Naive thymus-derived CD8-positive, alpha-beta T cell (primary cell): ENCODE measurements around the gene THG1L. TPM values are rescaled to one million over a fixed set of nuclear protein-coding genes. Genes with fewer than 3 reads are reported as not detected.

ENCODE experiments used
- ATAC-seq, 2 donors: fragments of 150-1000 bp; cut with Tn5 transposase in 1 of 2; sonication (Bioruptor Pico), chemical (Tn5 transposase) in 1 of 2; 1 replicate in 1 of 2; 2 replicates in 1 of 2; pipeline ENCODE4 v1.10.0; 2021; ENCODE audit warnings: mild to moderate bottlenecking in 2 of 2, moderate library complexity in 2 of 2
- POLR2A ChIA-PET: fragments of 350-600 bp; sonication (Branson Sonifier 250); formaldehyde crosslinking; loops from one replicate; lab custom pipeline; 2021; ENCODE audit warnings: antibody characterized with exemption; lab: Charles Lee
- DNase-seq, 10 donors: peaks; one replicate each; pipeline versions ENCODE4 v3.0.0 to v3.0.0-alpha.2; 2020 to 2022
- H3K27ac Mint-ChIP-seq, 10 donors: one replicate each; pipeline ENCODE4 v1.8.0; 2020 to 2022; ENCODE audit warnings: mild to moderate bottlenecking in 10 of 10, mixed read lengths in 10 of 10, moderate library complexity in 4 of 10, inconsistent platforms in 1 of 10
- H3K27me3 Mint-ChIP-seq, 5 donors: one replicate each; pipeline ENCODE4 v1.8.0; 2021 to 2022; ENCODE audit warnings: mixed read lengths in 5 of 5
- H3K36me3 Mint-ChIP-seq, 3 donors: one replicate each; pipeline ENCODE4 v1.8.0; 2020 to 2022; ENCODE audit warnings: mixed read lengths in 3 of 3, mild to moderate bottlenecking in 2 of 3, inconsistent platforms in 1 of 3
- H3K4me1 Mint-ChIP-seq, 4 donors: one replicate each; pipeline ENCODE4 v1.8.0; 2021 to 2022; ENCODE audit warnings: mixed read lengths in 4 of 4
- H3K4me3 Mint-ChIP-seq, 10 donors: one replicate each; pipeline ENCODE4 v1.8.0; 2020 to 2022; ENCODE audit warnings: mild to moderate bottlenecking in 10 of 10, mixed read lengths in 10 of 10, moderate library complexity in 6 of 10, inconsistent platforms in 1 of 10
- H3K9me3 Mint-ChIP-seq, 9 donors: one replicate each; pipeline ENCODE4 v1.8.0; 2020 to 2022; ENCODE audit warnings: mixed read lengths in 9 of 9, mild to moderate bottlenecking in 3 of 9, inconsistent platforms in 1 of 9, moderate library complexity in 1 of 9
- polyA plus RNA-seq, 3 donors: library from polyadenylated mRNA; unstranded; fragments of 300-500 nt; fragmentation: Illumina TruSeq; gene quantifications; one replicate each; pipeline ENCODE4 v1.2.3, GENCODE V29; 2021
- total RNA-seq, 8 experiments: library from RNA in 2 of 8; stranded (reverse) in 2 of 8; gene quantifications; one replicate each; pipeline ENCODE4 v1.2.3 and lab custom pipeline; 2021 to 2026

Gene THG1L
- total and polyA plus RNA-seq, 5 experiments from 2014 or later, result 6.3 to 13.4 (median 9.0) TPM

DNA sequence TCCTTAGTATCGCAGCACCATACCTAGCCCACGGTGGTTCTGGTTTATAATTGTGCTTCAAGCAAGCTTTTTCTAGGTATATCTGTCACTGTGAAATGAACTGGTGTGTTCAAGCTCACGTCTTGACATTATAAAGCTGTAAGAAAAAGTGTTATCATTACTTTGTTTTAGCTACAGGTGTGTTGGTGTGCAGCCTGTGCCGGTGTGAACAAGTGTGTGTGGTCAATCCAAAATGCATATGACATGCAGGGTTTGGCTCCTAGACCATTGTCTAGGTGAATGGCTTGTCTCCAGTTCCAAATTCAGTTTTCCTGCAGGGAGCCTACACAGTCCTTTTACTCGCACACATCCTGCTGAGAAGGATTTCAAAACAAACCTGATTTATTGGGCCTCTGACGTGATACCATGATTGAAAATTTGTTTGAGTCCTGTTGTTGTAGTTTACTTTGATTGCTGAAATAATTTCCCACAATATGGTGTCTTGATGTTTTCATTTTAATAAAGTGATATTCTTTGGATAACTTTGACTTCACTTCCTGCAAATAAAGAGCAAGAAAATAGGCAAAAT, 16.0 kb downstream of the THG1L start:
- H3K27me3 Mint-ChIP-seq, result no peaks in the 10 kb centered on the region
- ATAC-seq, result no peak
- DNase-seq, result no peak
- H3K4me1 Mint-ChIP-seq, result peaks cover 12 to 23% (median 18%) of the 10 kb centered on the region in 4 donors
- H3K36me3 Mint-ChIP-seq, result peaks cover 0 to 8% (median 1%) of the 10 kb centered on the region in 3 donors
- no peaks in the 10 kb centered on the region for H3K9me3 Mint-ChIP-seq
- H3K27ac Mint-ChIP-seq, result no peak overlapping the region
- no peak overlapping the region for H3K4me3 Mint-ChIP-seq
- POLR2A ChIA-PET, result interaction anchor here (0.6 kb wide), 1 partner anchor 660 kb away, joined by 3 read pairs; no protein-coding TSS in a partner anchor

DNA sequence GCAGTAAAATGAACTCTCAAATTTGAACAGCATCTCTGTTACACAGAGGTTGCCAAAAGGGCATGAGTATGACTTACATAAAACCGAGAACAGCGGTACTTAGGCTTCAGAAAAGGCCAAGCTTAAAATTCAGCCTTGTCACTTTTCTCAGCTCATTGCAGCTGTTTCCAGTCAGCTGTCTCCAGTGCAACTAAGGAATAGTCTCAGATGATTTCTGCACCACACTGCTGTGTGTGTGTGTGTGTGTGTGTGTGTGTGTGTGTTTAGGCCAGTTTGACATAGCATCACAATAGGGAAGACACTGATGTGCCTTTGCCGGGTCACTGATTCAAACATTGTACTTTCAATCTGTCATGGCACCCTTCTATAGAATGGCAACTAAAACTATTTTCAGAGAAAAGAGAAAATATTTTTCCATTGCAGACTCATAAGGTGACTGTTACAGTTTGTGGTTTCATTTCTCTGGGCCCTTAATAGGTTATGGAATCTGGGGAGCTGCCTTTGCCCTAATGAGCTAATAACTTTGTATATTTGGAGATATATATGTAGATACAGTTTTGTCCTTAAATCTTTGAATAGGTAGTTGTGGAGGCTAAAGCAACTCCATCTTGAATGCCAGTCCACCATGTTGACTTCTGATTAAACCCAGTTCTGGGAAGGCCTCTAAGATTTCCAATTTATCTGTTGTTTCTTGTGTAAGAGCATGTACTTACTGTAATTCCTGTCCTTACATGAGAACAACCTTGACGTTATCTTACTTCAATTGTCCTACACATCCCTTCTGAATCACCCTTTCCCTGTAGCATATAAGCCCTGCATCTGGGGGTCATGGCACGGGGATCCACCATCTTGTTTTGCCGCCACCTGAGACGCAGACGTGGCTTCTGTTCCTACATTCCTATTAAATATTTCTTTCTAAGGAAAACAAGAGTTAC, 16.8 kb downstream of the THG1L start:
- Mint-ChIP-seq H3K36me3 (peaks cover 0 to 15% (median 4%) of the 10 kb centered on the region in 3 donors), H3K27me3 (no peaks in the 10 kb centered on the region), H3K4me1 (peaks cover 9 to 19% (median 17%) of the 10 kb centered on the region in 4 donors), H3K9me3 (no peaks in the 10 kb centered on the region), H3K27ac (no peak overlapping the region), H3K4me3 (no peak overlapping the region)
- DNase-seq (no peak), ATAC-seq (no peak)
- POLR2A ChIA-PET, result interaction anchor here (0.7 kb wide), 1 partner anchor 364 kb away, joined by 3 read pairs; no protein-coding TSS in a partner anchor

DNA sequence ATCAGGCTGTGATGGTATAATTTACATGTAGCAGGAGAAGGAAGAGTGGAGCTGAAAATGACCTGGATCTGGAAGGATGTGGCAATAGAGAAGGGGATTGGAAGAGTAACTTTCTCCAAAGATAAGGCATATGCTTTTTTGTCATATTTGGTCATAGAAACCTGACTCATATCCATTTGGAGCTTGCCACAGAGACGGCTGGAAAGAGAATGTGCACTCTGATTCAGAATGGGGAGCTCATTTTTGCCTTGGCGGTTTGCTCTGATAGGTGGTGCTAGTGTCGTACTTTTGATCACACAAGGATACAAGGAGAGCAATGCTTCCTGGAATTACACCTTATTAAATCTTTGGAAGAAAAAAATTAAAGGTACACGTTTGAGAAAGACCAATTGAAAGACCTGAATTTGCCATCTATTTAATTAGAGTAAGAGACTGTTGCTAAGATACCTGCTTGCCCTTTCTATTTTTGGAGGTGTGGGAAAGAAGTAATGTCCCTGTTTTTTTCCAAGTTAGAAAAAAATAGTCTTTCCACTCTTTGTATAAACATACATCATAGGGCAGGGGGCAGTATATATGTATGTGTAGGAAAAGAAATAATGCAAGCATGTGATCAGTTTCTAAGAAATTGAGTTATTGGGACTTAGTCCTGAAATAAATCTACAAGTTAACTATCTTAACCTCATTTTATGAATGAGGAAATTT, 17.7 kb downstream of the THG1L start:
- Mint-ChIP-seq H3K4me1 (peaks cover 9 to 16% (median 15%) of the 10 kb centered on the region in 4 donors), H3K27me3 (no peaks in the 10 kb centered on the region), H3K27ac (no peak overlapping the region), H3K9me3 (no peaks in the 10 kb centered on the region), H3K4me3 (no peak overlapping the region), H3K36me3 (peaks cover 0 to 22% (median 9%) of the 10 kb centered on the region in 3 donors)
- ATAC-seq (no peak), DNase-seq (no peak)
- POLR2A ChIA-PET, result no interaction called here

DNA sequence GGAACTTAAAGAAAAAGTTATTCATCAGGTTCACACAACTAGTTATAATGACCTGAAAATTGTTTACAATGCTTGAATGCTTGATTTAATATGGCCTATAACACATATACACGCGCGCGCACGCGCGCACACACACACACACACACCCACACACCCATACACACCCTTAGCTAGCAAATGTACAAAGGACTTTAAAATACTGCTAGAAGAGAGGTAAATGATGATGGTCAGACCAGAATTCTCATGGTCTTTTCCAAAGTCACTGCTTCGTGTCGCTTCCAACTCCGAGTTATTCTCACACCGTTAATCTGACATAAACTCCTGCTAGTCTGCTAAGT, 18.2 kb downstream of the THG1L start:
- no peak overlapping the region for H3K27ac Mint-ChIP-seq
- no peak for DNase-seq
- ATAC-seq, result no peak
- peaks cover 6 to 13% (median 12%) of the 10 kb centered on the region in 4 donors for H3K4me1 Mint-ChIP-seq
- peaks cover 0 to 27% (median 9%) of the 10 kb centered on the region in 3 donors for H3K36me3 Mint-ChIP-seq
- H3K9me3 Mint-ChIP-seq, result no peaks in the 10 kb centered on the region
- POLR2A ChIA-PET, result no interaction called here
- H3K4me3 Mint-ChIP-seq, result no peak overlapping the region
- no peaks in the 10 kb centered on the region for H3K27me3 Mint-ChIP-seq

DNA sequence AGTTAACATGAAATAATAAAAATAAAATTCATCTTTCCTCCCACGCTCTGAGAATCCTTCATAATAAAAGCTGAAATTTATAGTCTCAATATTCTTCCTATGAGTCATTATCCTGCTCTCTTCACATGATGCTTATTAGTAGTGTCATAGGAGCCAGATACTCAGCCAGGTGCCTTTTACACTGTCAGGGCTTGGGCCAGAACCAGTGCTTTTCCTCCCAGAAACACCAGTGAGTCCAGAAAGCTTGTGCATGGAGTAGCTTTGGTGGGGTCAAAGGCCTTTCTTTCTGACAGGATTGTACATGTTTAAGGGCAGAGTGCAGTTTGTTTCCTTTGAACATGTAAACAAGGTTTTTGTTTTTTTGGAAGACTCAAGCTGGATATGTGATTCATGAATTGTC, 19.1 kb downstream of the THG1L start:
- Mint-ChIP-seq H3K27ac (no peak overlapping the region), H3K27me3 (no peaks in the 10 kb centered on the region), H3K4me1 (peaks cover 2 to 5% (median 4%) of the 10 kb centered on the region in 4 donors), H3K4me3 (no peak overlapping the region), H3K9me3 (no peaks in the 10 kb centered on the region), H3K36me3 (peaks cover 0 to 34% (median 14%) of the 10 kb centered on the region in 3 donors)
- ATAC-seq, result no peak
- POLR2A ChIA-PET, result no interaction called here
- DNase-seq, result no peak

DNA sequence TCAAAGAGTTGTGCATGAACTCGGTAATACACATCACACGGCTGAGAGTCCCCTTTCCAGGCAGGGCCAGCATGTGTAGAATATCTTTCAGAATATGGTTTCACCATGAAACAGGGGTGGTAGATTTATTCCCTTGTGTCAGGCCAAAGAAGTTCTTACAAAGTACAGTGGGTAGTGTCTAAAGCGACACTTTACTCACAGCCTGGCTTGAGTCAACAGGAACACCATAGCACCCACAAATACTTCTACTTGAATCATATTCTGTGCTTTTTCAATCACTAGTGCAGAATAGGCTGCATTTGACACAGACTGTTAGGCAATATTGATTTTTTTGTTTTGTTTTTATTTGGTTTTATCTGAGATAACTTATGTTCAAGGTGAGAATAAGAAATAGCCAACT, 24.9 kb downstream of the THG1L start:
- H3K4me3 Mint-ChIP-seq, result no peak overlapping the region
- no peak for ATAC-seq
- H3K4me1 Mint-ChIP-seq, result no peaks in the 10 kb centered on the region
- POLR2A ChIA-PET, result no interaction called here
- DNase-seq, result no peak
- peaks cover 0 to 68% (median 26%) of the 10 kb centered on the region in 3 donors for H3K36me3 Mint-ChIP-seq
- no peaks in the 10 kb centered on the region for H3K27me3 Mint-ChIP-seq
- H3K9me3 Mint-ChIP-seq, result no peaks in the 10 kb centered on the region
- no peak overlapping the region for H3K27ac Mint-ChIP-seq

DNA sequence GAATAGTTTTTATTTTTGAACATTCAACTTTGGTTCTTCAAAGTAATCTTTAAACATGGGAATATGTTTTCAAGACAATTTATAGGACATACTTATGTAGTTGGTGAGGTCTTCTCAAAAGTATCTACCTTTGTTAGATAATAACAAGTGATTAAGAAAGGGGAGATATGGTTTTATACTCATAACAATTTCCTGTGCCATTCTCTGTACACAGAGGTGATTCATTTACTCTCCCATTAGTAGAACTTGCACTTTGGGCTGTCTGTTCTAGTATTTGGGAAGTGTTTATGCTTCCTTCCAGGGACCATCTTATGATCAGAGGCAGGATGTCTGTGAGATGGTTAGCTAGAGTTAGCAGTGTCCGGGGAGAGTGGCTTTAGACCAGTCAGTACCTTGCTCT, 27.5 kb downstream of the THG1L start:
- no peak overlapping the region for H3K4me3 Mint-ChIP-seq
- H3K9me3 Mint-ChIP-seq, result no peaks in the 10 kb centered on the region
- ATAC-seq, result no peak
- POLR2A ChIA-PET, result no interaction called here
- peaks cover 0 to 6% (median 2%) of the 10 kb centered on the region in 4 donors for H3K4me1 Mint-ChIP-seq
- DNase-seq, result no peak
- peak overlapping the region in 2 of 10 donors; percentile 10 to 11 for H3K27ac Mint-ChIP-seq
- H3K27me3 Mint-ChIP-seq, result no peaks in the 10 kb centered on the region
- peaks cover 0 to 46% (median 17%) of the 10 kb centered on the region in 3 donors for H3K36me3 Mint-ChIP-seq

DNA sequence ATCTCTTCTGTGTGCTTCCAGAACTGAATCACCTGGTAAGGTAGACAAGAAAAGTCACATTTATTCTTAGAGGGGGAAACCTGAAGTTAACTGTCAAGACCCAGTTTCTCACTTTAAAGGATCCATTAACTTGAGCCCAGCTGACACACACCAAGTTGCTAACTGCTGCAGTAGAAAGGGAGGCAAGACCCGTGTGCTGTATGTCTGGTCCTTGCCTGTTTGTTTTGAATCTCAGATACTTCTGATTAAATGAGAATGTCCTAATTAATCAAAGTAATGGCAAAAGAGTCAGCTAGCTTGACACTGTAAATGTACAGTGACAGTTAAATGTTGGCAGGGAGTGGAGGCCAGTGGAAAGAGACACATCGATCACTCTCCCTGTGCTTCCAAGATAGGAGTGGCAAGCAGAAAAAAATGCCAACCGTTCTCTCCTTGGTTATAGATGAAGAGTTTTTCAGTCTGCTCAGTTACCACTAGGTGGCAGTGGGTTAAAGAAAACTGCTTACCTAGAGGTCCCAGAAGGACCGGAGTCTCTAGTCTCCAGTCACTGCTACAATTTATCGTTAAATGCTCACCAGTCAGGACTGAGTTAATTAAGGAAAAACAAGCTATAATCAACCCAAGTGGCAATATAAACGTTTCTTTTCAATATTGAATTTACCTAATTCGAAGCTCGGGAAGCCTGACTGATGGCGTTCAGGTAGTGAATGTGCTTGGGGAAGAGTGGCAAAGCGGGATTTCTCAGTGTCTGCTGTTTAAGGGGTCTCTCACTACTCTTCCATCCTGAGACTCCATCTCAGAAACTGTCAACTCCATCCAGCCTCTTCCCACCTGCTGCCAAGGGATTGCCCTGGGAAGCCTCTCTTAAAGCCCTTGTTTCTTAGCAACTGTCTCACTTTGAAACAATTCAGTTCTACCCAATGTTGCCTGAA, 30.7 kb downstream of the THG1L start:
- peaks cover 0 to 19% (median 5%) of the 10 kb centered on the region in 3 donors for H3K36me3 Mint-ChIP-seq
- ATAC-seq, result peak; percentile 81 to 90
- peak in 4 of 10 donors; percentile 17 to 42 (median 40) for DNase-seq
- peaks cover 0 to 6% (median 2%) of the 10 kb centered on the region in 4 donors for H3K4me1 Mint-ChIP-seq
- no peak overlapping the region for H3K4me3 Mint-ChIP-seq
- POLR2A ChIA-PET, result no interaction called here
- H3K9me3 Mint-ChIP-seq, result no peaks in the 10 kb centered on the region
- no peak overlapping the region for H3K27ac Mint-ChIP-seq
- H3K27me3 Mint-ChIP-seq, result no peaks in the 10 kb centered on the region

DNA sequence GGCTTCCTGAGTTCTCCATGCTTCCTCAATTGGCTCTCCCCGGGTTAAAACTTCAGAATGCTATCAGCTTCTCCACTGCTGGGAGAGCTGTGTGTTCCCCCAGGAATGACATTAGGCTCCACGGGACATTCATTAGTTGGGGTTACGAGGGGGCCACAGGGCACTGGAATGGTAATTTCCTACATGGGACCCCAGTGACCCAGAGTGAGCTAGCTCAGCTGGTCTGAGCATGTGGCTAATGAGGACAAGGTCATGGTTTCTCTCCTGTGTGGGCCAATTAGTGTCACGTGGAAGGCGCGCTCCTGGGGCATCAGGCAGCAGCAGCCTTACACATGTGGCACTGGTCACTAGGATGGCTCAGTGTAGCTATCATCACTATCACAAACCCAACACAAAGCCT, 33.3 kb downstream of the THG1L start:
- H3K36me3 Mint-ChIP-seq, result peaks cover 0 to 6% (median 0%) of the 10 kb centered on the region in 3 donors
- no peak overlapping the region for H3K27ac Mint-ChIP-seq
- no peak overlapping the region for H3K4me3 Mint-ChIP-seq
- ATAC-seq, result no peak
- POLR2A ChIA-PET, result no interaction called here
- no peak for DNase-seq
- H3K9me3 Mint-ChIP-seq, result no peaks in the 10 kb centered on the region
- H3K4me1 Mint-ChIP-seq, result peaks cover 0 to 6% (median 2%) of the 10 kb centered on the region in 4 donors
- H3K27me3 Mint-ChIP-seq, result peaks cover 0 to 1% (median 0%) of the 10 kb centered on the region in 5 donors

DNA sequence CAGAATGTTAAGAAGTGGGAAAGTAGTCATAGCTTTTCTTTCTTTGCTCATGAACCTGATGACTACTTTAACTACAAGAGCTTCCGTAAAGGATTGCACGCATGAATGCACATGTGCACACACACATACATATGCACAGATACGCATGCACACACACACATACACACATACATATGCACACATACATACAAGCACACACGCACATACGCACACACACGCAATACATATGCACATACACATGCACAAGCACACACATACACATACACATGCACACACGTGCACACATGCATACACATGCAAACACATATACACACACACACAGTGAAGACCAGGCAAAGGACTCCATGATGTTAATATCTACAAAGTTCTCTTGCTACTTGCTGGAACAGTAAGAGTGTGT, 35.2 kb downstream of the THG1L start:
- POLR2A ChIA-PET, result no interaction called here
- Mint-ChIP-seq H3K9me3 (no peaks in the 10 kb centered on the region), H3K36me3 (no peaks in the 10 kb centered on the region)

DNA sequence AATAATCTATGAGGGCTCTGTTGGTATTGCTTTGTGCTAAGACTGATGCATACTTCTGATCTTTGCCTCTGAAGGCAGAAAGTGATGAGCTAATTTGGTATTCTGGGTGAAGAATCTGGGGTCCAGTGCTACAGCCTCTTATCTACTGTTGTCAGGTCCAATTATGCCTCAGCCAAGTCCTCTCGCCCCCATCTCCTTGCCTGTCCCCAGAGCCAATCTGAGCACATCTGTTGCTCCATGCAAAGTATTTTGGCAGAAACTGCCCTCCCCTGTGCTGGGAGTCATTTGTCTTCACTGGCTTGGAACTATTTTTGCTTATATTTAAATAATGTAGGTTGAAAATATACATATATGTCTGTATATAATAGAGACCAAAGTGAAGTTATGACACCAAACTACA, 35.7 kb downstream of the THG1L start:
- Mint-ChIP-seq H3K27me3 (peaks cover 0 to 2% (median 1%) of the 10 kb centered on the region in 5 donors), H3K4me3 (no peak overlapping the region), H3K36me3 (no peaks in the 10 kb centered on the region), H3K4me1 (peaks cover 0 to 5% (median 2%) of the 10 kb centered on the region in 4 donors), H3K27ac (no peak overlapping the region), H3K9me3 (no peaks in the 10 kb centered on the region)
- ATAC-seq (no peak), DNase-seq (no peak)
- POLR2A ChIA-PET, result no interaction called here

More for the DNA sequence above, 35.2 kb downstream of the THG1L start:
- DNase-seq (no peak), ATAC-seq (no peak)
- Mint-ChIP-seq H3K27me3 (peaks cover 0 to 2% (median 1%) of the 10 kb centered on the region in 5 donors), H3K4me1 (peaks cover 0 to 6% (median 2%) of the 10 kb centered on the region in 4 donors), H3K27ac (no peak overlapping the region), H3K4me3 (no peak overlapping the region)

DNA sequence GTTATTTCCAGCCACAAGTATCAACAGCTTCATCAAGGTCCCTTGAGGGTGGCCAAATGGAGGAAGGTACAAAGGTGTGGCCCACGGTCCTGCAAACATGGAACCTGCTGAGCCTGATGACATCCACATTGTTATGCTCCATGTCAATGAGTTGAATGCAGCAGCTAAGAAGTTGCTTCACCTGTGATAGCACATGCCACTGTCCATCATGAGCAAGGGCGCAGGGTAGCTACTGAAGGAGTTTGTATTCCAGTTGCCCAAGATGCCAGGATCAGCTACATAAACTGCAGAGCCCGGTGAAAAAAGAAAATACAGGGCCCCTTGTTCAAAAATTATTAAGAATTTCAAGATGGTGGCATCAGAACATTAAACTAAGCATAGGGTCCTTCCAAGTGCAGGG, 36.5 kb downstream of the THG1L start:
- DNase-seq (no peak), ATAC-seq (no peak)
- H3K9me3 Mint-ChIP-seq, result no peaks in the 10 kb centered on the region
- POLR2A ChIA-PET, result no interaction called here
- no peak overlapping the region for H3K4me3 Mint-ChIP-seq
- H3K27me3 Mint-ChIP-seq, result peaks cover 0 to 2% (median 1%) of the 10 kb centered on the region in 5 donors
- no peaks in the 10 kb centered on the region for H3K36me3 Mint-ChIP-seq
- H3K4me1 Mint-ChIP-seq, result no peaks in the 10 kb centered on the region
- H3K27ac Mint-ChIP-seq, result no peak overlapping the region
